Memory B cell (primary cell): ENCODE data around the gene LPO.

Experiments
- ATAC-seq: fragments of 150-1000 bp; cut with Tn5 transposase; 2 replicates; pipeline ENCODE4 v1.10.0; 2021; ENCODE audit warnings: low read depth, mild to moderate bottlenecking, moderate library complexity
- DNase-seq, 2 donors: peaks; one replicate each; pipeline ENCODE4 v3.0.0; 2022; ENCODE audit warnings: low spot score in 2 of 2
- H3K27ac Mint-ChIP-seq: one replicate; pipeline ENCODE4 v1.8.0; 2022; ENCODE audit warnings: mild to moderate bottlenecking, moderate library complexity, mixed read lengths
- H3K27me3 Mint-ChIP-seq: one replicate; pipeline ENCODE4 v1.8.0; 2022; ENCODE audit warnings: mixed read lengths
- H3K36me3 Mint-ChIP-seq: one replicate; pipeline ENCODE4 v1.8.0; 2022; ENCODE audit warnings: mild to moderate bottlenecking, mixed read lengths
- H3K4me1 Mint-ChIP-seq: one replicate; pipeline ENCODE4 v1.8.0; 2022; ENCODE audit warnings: mixed read lengths
- H3K4me3 Mint-ChIP-seq: one replicate; pipeline ENCODE4 v1.8.0; 2022; ENCODE audit warnings: mild to moderate bottlenecking, moderate library complexity, mixed read lengths
- H3K9me3 Mint-ChIP-seq: one replicate; pipeline ENCODE4 v1.8.0; 2022; ENCODE audit warnings: mixed read lengths

LPO gene

DNA sequence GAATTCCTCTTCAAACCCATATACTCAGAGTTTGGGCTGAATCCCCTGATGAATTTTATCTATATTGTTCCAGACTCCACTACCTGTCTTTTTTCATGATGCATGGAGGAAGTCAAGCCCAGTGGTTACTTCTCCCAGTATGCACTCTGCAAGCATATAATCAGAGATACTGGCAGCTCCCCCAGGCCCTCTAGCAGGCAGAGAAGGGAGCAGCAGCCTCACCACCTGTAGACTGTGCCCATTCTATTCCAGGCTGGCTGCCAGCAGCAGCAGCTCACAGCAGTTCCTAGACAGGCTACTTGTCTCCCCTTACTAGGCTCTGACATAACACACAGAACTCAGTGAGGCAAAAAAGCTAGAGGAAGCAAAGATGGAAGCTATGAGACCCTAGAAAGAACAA is 22.7 kb upstream of the LPO start:
- Mint-ChIP-seq H3K36me3 (peaks cover 10% of the 10 kb centered on the region), H3K27ac (peak overlapping the region; percentile 100), H3K4me3 (no peak overlapping the region), H3K9me3 (no peaks in the 10 kb centered on the region), H3K4me1 (peaks cover 18% of the 10 kb centered on the region), H3K27me3 (no peaks in the 10 kb centered on the region)
- no peak for ATAC-seq
- DNase-seq = no peak

DNA sequence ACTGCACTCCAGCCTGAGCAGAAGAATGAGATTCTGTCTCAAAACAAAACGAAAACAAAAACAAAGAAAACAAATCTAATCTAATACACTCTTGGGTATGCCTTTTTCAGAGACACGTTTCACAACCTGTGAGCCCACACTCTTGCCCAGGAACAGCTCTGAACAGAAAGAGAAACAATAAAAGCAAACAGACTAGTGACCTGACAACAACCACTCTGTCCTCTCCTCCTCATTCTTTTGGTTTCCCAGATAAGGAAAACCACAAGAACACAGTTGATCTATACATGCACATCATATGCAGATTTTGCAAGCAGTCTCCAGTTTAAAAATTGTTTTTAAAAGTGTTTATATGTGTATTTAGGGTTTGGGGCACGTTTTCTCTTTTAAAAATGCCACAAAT is 20.6 kb upstream of the LPO start:
- ATAC-seq (no peak), DNase-seq (no peak)
- Mint-ChIP-seq H3K4me3 (peak overlapping the region; percentile 34), H3K9me3 (no peaks in the 10 kb centered on the region), H3K27me3 (no peaks in the 10 kb centered on the region), H3K36me3 (peaks cover 7% of the 10 kb centered on the region), H3K4me1 (peaks cover 18% of the 10 kb centered on the region), H3K27ac (peak overlapping the region; percentile 100)

DNA sequence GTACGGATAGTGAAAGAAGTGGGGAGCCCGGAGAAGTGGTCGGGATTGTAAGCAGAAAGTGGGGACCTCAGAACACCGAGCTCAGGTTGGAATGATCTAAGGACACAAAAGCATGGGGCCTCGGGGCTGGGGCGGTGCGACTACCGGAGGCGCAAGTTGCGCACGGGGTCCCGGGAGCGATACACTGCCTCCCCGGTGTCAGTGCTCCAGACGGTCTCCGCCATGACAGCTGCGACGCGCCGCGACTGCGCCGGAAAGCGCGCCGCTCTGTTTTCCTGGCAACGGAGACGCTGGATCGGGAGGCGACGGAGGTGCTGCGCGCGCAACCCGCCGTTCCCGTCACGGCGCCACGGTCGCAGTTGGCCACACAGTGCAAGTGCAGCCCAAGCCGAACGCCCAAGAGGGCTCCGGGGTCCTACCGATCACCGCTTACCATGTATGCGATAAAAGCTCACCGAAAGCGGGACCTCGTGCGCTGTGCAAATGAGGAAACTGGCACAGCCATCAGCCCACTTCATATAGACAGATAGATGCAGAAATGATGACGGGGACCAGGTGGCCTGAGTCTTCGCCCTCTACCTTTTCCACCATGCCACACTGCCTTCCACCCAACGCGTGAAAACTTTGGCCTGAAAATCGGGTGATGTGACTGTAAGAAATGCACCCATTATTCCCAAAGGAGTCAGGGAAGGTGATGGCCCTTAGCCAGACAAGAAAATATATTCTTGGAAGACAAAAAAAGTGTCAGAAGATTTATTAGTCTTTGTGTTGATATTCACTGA is 19.2 kb upstream of the LPO start, which contains the start of gene MKS1:
TSS of gene MKS1 (minus strand) at position 249 of the 782 bp plus-strand sequence. CDS start at position 224, 25 bp downstream.
- Mint-ChIP-seq H3K4me1 (peaks cover 18% of the 10 kb centered on the region), H3K36me3 (no peaks in the 10 kb centered on the region), H3K9me3 (no peaks in the 10 kb centered on the region), H3K27me3 (peaks cover 2% of the 10 kb centered on the region), H3K4me3 (peak within 1 kb of the TSS; percentile 93), H3K27ac (peak within 1 kb of the TSS; percentile 100)
- ATAC-seq (peak; percentile 90), DNase-seq (peak; percentile 90 to 92)

DNA sequence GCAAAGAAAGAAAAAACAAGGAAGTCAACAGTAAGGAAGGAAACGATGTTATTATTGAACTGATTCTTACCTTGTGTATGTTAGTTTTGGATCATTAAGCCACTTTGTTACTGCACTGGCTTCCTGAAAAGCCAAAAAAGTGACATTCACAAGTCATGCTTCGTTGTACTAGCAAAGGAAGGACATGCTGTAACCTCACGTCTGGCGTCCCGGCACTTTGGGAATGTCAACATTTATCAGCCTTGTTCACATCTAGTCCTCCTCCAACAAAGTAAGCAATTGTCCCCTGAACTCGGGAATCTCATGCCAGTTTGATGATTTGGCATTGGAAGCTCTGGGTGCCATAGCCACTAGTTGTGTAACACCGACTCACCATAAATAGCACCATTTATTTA is 18.6 kb upstream of the LPO start:
- H3K4me1 Mint-ChIP-seq = peaks cover 18% of the 10 kb centered on the region
- H3K36me3 Mint-ChIP-seq = no peaks in the 10 kb centered on the region
- no peaks in the 10 kb centered on the region for H3K9me3 Mint-ChIP-seq
- DNase-seq (no peak), ATAC-seq (no peak)
- peak overlapping the region; percentile 100 for H3K27ac Mint-ChIP-seq
- H3K27me3 Mint-ChIP-seq = peaks cover 2% of the 10 kb centered on the region
- H3K4me3 Mint-ChIP-seq = peak overlapping the region; percentile 93

DNA sequence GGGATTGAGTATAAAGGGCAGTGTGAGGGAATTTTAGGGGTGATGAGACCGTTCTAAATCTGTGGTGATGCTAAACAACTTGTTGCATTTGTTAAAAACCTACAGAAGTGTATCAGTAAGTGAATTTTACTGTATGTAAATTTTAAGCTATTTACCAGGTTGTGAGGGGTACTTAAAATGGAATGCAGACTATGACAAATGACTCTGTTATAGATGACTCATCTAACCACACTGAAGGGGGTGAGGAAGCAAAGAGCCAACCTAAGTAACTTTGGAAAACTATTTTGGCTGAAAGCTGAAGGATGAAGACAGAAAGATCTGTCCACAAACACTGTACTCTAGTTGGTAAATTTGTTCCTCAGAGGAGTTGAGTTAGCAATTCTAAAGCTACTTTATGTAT is 14.1 kb upstream of the LPO start:
- ATAC-seq (no peak), DNase-seq (no peak)
- Mint-ChIP-seq H3K4me1 (peaks cover 7% of the 10 kb centered on the region), H3K36me3 (no peaks in the 10 kb centered on the region), H3K4me3 (no peak overlapping the region), H3K27ac (no peak overlapping the region), H3K9me3 (no peaks in the 10 kb centered on the region), H3K27me3 (peaks cover 4% of the 10 kb centered on the region)

DNA sequence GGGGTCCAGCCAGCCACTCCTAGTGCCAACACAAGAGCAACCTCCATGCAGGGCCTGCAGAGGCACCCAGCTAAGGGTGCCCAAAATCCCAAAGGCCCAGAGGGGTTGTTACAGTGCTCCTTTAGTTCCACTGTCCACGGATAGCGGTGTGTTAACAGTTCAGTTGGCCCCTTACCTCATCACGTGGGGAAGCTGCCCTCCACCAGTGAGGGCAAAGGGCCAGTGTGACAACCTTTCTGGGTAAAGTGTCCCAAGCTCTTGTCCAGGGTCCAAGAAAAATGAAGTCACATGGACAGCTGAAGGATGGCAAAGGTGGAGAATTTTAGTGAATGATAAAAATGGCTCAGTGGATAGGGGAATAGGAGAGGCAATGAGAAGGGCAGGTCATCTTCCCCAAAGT is 10.7 kb upstream of the LPO start:
- Mint-ChIP-seq H3K27ac (no peak overlapping the region), H3K36me3 (no peaks in the 10 kb centered on the region), H3K4me1 (peaks cover 7% of the 10 kb centered on the region), H3K9me3 (no peaks in the 10 kb centered on the region), H3K27me3 (peaks cover 4% of the 10 kb centered on the region), H3K4me3 (no peak overlapping the region)
- DNase-seq (no peak), ATAC-seq (no peak)

DNA sequence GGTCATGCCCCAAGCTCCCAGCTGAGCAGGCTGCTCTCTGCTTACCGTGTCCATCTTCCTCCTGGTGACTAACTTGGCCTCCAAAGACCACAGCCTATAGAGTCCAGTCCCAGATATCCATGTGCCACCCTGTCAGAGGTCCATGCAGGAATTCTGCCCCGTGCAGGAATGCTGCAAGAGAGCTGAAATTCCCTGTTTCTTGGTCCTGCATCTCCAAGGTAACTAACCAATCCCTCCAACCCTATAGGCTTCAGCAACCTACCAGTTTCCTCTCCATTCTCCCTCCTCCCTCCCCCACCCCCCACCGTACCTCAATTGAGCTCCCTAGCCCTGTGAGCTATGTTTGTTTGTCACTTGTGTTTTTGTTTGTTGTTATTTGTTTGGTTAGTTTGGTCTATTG is 9.7 kb upstream of the LPO start:
- DNase-seq = no peak
- Mint-ChIP-seq H3K4me3 (no peak overlapping the region), H3K36me3 (no peaks in the 10 kb centered on the region), H3K4me1 (peaks cover 14% of the 10 kb centered on the region), H3K27me3 (peaks cover 4% of the 10 kb centered on the region), H3K9me3 (no peaks in the 10 kb centered on the region), H3K27ac (no peak overlapping the region)
- ATAC-seq = no peak

DNA sequence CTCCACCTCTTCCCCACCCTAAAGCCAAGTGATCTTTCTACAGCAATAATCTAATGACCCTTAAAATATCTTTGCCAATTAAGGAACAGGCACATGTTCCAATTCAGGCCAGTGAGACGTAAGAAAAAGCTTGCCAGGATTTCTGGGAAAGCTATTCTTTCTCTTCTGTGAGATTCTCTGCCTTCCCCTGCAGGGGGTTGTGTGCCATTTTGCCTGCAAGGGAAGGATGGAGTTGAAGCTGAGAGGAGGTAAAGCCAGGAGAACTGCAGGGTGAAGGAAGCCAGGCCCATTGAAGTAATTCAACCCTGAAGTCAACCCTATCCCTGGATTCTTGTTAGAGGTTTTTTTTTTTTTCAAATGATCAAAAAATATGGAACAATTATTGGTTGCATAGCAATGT is 9.0 kb upstream of the LPO start:
- H3K36me3 Mint-ChIP-seq = no peaks in the 10 kb centered on the region
- H3K4me3 Mint-ChIP-seq = no peak overlapping the region
- H3K27ac Mint-ChIP-seq = no peak overlapping the region
- peaks cover 2% of the 10 kb centered on the region for H3K27me3 Mint-ChIP-seq
- peaks cover 17% of the 10 kb centered on the region for H3K4me1 Mint-ChIP-seq
- ATAC-seq (no peak), DNase-seq (no peak)
- no peaks in the 10 kb centered on the region for H3K9me3 Mint-ChIP-seq

DNA sequence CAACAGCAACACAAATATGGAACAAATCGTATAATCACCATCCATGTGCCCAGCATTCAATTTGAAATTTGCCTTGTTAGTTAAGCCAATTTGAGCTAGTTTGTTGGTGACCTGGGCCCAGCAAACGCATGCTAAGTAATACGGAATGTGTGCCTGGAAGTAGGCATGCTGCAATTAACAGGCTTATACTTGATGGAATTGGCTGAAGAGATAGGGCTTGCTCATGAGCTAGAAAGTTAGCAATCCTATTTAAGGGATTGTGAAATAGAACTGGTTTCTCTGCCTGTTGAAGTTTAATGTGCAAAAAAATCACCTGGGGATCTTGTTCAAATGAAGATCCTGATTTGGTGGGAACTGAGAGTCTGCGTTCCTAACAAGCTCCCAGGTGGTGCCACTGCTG is 8.5 kb upstream of the LPO start:
- no peak for ATAC-seq
- Mint-ChIP-seq H3K27me3 (peaks cover 2% of the 10 kb centered on the region), H3K4me1 (peaks cover 17% of the 10 kb centered on the region)

DNA sequence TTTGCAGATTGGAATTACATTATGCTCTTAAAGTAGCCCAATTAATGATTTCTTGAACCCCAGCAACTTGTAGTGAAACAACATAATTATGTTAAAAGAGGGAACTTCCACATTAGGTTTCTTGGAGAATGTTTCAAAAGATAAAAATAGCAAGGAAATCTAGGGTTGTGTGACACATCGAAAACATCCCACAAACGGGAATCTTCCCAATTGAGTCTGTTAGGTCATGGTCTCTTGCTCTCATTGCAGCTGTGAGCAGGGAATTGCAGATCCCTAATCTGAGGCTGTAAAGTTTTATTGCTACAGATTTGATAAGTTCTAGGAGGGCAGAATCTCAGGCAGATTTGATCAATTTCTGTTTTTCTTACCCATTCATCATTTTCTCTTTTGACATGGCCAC is 6.7 kb upstream of the LPO start:
- Mint-ChIP-seq H3K4me3 (no peak overlapping the region), H3K27ac (peak overlapping the region; percentile 85), H3K4me1 (peaks cover 17% of the 10 kb centered on the region), H3K27me3 (peaks cover 2% of the 10 kb centered on the region), H3K36me3 (no peaks in the 10 kb centered on the region), H3K9me3 (no peaks in the 10 kb centered on the region)
- ATAC-seq (no peak), DNase-seq (no peak)

More for the DNA sequence above, 8.5 kb upstream of the LPO start:
- H3K27ac Mint-ChIP-seq = no peak overlapping the region
- no peaks in the 10 kb centered on the region for H3K36me3 Mint-ChIP-seq
- H3K9me3 Mint-ChIP-seq = no peaks in the 10 kb centered on the region
- DNase-seq = no peak
- no peak overlapping the region for H3K4me3 Mint-ChIP-seq

DNA sequence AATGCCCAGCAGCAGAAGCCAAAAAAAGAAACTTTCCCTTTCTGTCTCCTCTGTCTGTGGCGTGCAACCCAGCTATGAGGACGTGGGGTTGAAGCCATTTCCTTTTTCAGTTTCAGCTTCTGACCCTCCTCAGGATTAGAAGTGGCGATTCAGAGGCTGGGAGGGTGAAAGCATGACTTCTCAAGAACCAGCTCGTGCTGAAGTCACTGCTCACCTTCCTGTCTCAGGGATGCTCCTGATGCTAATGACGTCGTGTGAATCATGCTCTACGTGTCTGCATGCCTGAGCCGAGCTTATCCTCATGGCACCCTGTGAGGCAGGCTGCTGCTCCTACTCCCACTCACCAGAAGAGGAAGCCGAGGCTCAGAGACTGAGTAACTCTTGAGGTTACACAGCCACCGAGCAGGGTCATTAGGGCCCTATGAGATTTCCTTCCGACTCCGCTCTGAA is 5.7 kb upstream of the LPO start:
- peak; percentile 67 for ATAC-seq

DNA sequence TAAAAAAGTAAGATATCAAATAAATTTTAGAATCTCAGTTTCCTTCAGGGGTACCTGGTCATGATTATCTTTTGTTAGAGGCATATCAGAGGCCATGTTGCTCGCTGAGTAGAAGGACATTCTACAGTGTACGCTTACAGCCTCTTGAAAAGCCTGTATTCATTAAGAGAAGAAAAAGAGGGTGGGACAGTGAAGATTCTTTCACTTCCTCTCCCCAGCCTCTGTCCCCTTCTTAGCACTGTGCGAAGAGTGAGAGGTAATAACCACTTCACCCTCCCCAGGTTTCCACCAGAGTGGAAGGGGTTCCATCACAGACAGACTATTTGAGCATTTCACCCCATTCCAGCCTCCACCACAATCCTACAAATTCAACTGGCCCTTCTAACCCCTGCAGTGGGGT is 4.8 kb upstream of the LPO start:
- ATAC-seq (peak; percentile 97), DNase-seq (peak; percentile 26 to 40)
- Mint-ChIP-seq H3K9me3 (no peaks in the 10 kb centered on the region), H3K27me3 (no peaks in the 10 kb centered on the region), H3K4me3 (peak overlapping the region; percentile 32), H3K4me1 (peaks cover 17% of the 10 kb centered on the region), H3K27ac (peak overlapping the region; percentile 85), H3K36me3 (no peaks in the 10 kb centered on the region)

More for the DNA sequence above, 5.7 kb upstream of the LPO start:
- Mint-ChIP-seq H3K36me3 (no peaks in the 10 kb centered on the region), H3K4me1 (peaks cover 17% of the 10 kb centered on the region), H3K4me3 (peak overlapping the region; percentile 47), H3K9me3 (no peaks in the 10 kb centered on the region), H3K27ac (peak overlapping the region; percentile 85), H3K27me3 (no peaks in the 10 kb centered on the region)
- DNase-seq = peak in 1 of 2 donors; percentile 26

DNA sequence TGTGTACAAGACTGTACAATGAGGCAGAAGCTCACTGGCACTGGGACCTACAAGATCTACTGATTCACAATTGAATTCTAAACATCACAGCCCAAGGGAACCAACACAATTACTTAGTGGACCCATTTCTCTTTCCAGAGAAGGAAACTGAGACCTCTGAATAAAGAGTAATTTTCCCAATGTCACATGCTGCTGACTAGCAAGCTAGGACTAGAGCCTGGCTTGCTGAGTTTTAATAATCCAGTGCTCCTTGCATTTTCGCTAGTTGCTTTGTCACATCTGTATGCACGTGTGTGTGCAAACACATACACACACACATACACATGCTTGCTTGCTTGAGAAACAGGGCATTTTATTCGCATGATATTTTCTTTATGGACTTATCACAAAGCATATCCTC is 3.9 kb upstream of the LPO start:
- Mint-ChIP-seq H3K9me3 (no peaks in the 10 kb centered on the region), H3K27me3 (no peaks in the 10 kb centered on the region), H3K27ac (no peak overlapping the region), H3K36me3 (no peaks in the 10 kb centered on the region), H3K4me1 (peaks cover 17% of the 10 kb centered on the region), H3K4me3 (no peak overlapping the region)
- no peak for ATAC-seq
- no peak for DNase-seq

DNA sequence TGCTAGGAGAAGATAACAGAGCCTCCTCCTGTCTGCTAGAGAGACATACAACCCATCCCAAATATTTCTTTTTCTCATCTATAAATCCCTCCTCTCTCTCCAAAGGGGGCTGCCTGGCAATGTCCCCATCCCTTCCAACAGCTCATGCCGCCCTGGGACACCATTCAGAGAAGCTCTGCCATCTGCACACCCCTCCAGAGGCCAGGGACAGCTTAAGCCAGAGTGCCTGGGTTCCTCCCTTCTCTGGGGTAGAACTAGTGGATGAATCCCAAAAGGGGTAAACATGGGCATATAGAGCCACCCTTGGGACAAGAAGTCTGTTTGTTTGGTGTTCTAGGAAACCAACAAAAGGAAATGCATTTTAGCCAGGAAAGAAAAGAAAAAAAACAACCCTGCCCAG is 2.6 kb upstream of the LPO start:
- Mint-ChIP-seq H3K27ac (no peak overlapping the region), H3K9me3 (no peaks in the 10 kb centered on the region), H3K36me3 (no peaks in the 10 kb centered on the region), H3K4me1 (peaks cover 17% of the 10 kb centered on the region), H3K4me3 (no peak overlapping the region), H3K27me3 (peaks cover 3% of the 10 kb centered on the region)
- no peak for DNase-seq
- ATAC-seq = no peak

DNA sequence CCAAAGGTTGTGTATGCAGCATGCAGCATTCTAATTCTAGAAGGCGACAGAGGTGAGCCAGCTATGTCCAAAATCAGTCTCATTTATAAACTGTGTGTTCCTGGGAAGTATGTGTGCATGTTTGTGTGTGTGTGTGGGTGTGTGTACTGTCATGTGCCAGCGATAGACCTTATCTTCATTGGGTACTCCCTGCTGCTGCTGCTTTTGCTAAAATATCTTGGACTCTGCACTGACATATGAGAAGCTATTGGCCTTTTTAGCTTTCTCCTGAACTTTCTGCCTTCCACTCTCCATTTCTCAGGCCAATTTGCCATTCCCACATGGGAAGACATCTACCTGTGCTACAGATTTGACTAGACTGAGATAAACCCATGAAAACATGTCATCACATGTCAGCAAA is 2.0 kb upstream of the LPO start:
- no peak overlapping the region for H3K4me3 Mint-ChIP-seq
- ATAC-seq (no peak), DNase-seq (no peak)
- peaks cover 17% of the 10 kb centered on the region for H3K4me1 Mint-ChIP-seq
- H3K27ac Mint-ChIP-seq = no peak overlapping the region
- peaks cover 3% of the 10 kb centered on the region for H3K27me3 Mint-ChIP-seq
- no peaks in the 10 kb centered on the region for H3K36me3 Mint-ChIP-seq
- no peaks in the 10 kb centered on the region for H3K9me3 Mint-ChIP-seq
